ENCODE data around the gene CCDC137. TPM values are rescaled to one million over a fixed set of nuclear protein-coding genes. Genes with fewer than 3 reads are reported as not detected.

Gene CCDC137
- total and polyA plus RNA-seq, 2 of the 13 experiments (the other 11 are each of a cell fraction or from before 2014, with no cell fraction given) = 14.6 to 39.1 TPM

DNA sequence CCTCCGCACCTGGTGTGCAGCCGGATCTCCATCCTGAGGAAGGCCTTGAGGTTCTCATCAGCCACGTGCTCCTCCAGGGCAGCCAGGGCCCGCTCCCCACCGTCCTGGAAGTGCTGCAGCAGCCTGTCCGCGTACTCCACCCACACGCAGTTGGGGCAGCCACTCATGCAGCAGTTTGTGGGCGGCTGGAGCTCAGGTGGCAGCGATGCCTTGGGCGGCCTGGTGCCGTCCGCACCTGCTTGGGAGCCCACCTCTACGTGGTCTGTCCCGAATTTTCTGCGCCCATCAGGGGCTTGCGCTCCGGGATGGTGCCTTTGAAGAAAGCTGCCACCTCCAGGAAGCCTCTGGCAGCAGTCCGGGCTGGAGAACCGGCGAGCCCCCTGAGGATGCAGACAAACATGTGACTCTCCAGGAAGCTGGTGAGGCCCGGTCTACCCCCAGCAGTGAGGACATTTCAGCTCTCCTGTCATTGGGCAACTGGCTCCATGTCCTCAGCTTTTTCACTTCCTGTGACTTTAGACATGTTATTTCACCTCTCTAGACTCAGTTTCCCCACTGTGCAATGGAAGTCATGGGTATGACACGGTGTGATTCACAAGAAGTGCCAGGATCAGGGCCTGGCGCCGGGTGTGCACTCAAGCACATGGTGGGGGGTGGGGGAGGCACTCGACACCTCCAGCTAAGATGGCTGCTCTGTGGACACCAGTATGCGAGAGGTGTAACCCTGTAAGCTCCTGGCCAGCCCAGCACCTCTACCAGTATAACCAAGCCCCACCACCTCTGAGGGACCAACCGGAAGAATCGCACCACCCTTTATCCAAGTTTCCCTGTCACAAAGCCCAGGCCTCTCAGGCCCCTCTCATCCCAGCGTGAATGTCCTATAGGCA is 1.1 kb upstream of the CCDC137 start (continued):
- TF ChIP-seq, protein P1, sequence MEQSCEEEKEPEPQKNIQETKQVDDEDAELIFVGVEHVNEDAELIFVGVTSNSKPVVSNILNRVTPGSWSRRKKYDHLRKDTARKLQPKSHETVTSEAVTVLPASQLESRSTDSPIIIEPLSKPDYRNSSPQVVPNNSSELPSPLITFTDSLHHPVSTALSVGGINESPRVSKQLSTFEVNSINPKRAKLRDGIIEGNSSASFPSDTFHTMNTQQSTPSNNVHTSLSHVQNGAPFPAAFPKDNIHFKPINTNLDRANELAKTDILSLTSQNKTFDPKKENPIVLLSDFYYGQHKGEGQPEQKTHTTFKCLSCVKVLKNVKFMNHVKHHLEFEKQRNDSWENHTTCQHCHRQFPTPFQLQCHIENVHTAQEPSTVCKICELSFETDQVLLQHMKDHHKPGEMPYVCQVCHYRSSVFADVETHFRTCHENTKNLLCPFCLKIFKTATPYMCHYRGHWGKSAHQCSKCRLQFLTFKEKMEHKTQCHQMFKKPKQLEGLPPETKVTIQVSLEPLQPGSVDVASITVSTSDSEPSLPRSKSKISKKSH (CRISPR knock-in tag; IDR thresholded peaks at IDR 0.05; ENCODE audit: borderline replicate concordance) = no peak
- TF ChIP-seq MYC (CRISPR knock-in tag; IDR thresholded peaks at IDR 0.05; ENCODE audit: borderline replicate concordance) = peak; percentile 88
- no peak for TF ChIP-seq MXD3 (CRISPR knock-in tag; IDR thresholded peaks at IDR 0.05)
- peak; percentile 57; the same call in 1 of the 2 replicates for TF ChIP-seq TFE3 (CRISPR knock-in tag; IDR thresholded peaks at IDR 0.05)
- no peak for TF ChIP-seq SOX6 (IDR thresholded peaks at IDR 0.05)
- TF ChIP-seq SOX6 (CRISPR knock-in tag; IDR thresholded peaks at IDR 0.05) = 0 out of 2 replicates have a peak, but pooled peaks have one; percentile 6
- TF ChIP-seq RCOR2 (CRISPR knock-in tag; IDR thresholded peaks at IDR 0.05) = no peak
- 0 out of 2 replicates have a peak, but pooled peaks have one; percentile 63 for TF ChIP-seq PLSCR1 (CRISPR knock-in tag; IDR thresholded peaks at IDR 0.05; ENCODE audit: borderline replicate concordance)
- TF ChIP-seq ZNF746 (CRISPR knock-in tag; IDR thresholded peaks at IDR 0.05) = 0 out of 2 replicates have a peak, but pooled peaks have one; percentile 16
- TF ChIP-seq ZNF878 (CRISPR knock-in tag; IDR thresholded peaks at IDR 0.05) = no peak
- peak; percentile 60 for TF ChIP-seq RBM22 (optimal IDR thresholded peaks at IDR 0.05; ENCODE audit: low read length)
- TF ChIP-seq ZNF160 (CRISPR knock-in tag; IDR thresholded peaks at IDR 0.05) = 0 out of 2 replicates have a peak, but pooled peaks have one; percentile 1
- peak; percentile 36; the same call in 1 of the 2 replicates for TF ChIP-seq ZFX (CRISPR knock-in tag; IDR thresholded peaks at IDR 0.05; ENCODE audit: low read depth)
- TF ChIP-seq ZBTB7A (CRISPR knock-in tag; IDR thresholded peaks at IDR 0.05) = peak; percentile 64; the same call in 1 of the 2 replicates
- peak; percentile 70; the same call in 1 of the 2 replicates for TF ChIP-seq TBX3 (IDR thresholded peaks at IDR 0.05; ENCODE audit: borderline replicate concordance)
- TF ChIP-seq ZNF672 (CRISPR knock-in tag; IDR thresholded peaks at IDR 0.05) = no peak
- TF ChIP-seq ZNF17 (CRISPR knock-in tag; IDR thresholded peaks at IDR 0.05) = no peak
- TF ChIP-seq, protein P2, sequence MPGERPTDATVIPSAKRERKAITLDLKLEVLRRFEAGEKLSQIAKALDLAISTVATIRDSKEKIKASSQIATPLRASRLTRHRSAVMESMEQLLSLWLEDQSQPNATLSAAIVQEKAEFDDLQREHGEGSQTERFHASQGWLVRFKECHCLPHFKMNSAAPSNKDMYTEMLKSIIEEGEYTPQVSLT (CRISPR knock-in tag; IDR thresholded peaks at IDR 0.05; ENCODE audit: borderline replicate concordance, low read depth) = no peak
- TF ChIP-seq, protein P3, sequence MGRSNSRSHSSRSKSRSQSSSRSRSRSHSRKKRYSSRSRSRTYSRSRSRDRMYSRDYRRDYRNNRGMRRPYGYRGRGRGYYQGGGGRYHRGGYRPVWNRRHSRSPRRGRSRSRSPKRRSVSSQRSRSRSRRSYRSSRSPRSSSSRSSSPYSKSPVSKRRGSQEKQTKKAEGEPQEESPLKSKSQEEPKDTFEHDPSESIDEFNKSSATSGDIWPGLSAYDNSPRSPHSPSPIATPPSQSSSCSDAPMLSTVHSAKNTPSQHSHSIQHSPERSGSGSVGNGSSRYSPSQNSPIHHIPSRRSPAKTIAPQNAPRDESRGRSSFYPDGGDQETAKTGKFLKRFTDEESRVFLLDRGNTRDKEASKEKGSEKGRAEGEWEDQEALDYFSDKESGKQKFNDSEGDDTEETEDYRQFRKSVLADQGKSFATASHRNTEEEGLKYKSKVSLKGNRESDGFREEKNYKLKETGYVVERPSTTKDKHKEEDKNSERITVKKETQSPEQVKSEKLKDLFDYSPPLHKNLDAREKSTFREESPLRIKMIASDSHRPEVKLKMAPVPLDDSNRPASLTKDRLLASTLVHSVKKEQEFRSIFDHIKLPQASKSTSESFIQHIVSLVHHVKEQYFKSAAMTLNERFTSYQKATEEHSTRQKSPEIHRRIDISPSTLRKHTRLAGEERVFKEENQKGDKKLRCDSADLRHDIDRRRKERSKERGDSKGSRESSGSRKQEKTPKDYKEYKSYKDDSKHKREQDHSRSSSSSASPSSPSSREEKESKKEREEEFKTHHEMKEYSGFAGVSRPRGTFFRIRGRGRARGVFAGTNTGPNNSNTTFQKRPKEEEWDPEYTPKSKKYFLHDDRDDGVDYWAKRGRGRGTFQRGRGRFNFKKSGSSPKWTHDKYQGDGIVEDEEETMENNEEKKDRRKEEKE (IDR thresholded peaks at IDR 0.05) = no peak
- no peak for TF ChIP-seq SIN3B (IDR thresholded peaks at IDR 0.05; ENCODE audit: low read length)
- no peak for TF ChIP-seq ZNF30 (CRISPR knock-in tag; IDR thresholded peaks at IDR 0.05)
- no peak for TF ChIP-seq NCOA5 (CRISPR knock-in tag; IDR thresholded peaks at IDR 0.05)
